Measurements from ENCODE around the gene RXRA.

DNA sequence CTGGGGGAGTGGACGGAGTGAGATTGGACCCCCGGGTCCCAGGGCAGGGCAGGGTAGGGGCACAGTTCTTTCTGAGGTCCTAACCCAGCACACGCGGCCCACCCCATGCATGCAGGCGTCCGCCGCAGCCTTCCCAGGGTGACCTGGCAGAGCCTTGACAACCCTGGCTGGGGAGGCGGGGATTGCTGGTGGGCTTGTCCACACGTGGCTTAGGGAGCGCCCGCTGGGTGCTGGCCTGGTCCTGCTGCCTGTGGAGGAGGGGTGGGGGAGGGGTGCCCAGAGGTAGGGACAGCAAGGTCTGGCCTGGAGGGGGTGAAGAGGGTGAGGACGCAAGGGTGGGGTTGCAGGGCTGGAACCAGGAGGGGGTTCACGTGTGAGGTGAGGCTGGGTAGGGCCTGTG lies 6.0 kb downstream of the RXRA start:
- TF ChIP-seq, protein P1, sequence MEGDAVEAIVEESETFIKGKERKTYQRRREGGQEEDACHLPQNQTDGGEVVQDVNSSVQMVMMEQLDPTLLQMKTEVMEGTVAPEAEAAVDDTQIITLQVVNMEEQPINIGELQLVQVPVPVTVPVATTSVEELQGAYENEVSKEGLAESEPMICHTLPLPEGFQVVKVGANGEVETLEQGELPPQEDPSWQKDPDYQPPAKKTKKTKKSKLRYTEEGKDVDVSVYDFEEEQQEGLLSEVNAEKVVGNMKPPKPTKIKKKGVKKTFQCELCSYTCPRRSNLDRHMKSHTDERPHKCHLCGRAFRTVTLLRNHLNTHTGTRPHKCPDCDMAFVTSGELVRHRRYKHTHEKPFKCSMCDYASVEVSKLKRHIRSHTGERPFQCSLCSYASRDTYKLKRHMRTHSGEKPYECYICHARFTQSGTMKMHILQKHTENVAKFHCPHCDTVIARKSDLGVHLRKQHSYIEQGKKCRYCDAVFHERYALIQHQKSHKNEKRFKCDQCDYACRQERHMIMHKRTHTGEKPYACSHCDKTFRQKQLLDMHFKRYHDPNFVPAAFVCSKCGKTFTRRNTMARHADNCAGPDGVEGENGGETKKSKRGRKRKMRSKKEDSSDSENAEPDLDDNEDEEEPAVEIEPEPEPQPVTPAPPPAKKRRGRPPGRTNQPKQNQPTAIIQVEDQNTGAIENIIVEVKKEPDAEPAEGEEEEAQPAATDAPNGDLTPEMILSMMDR (IDR thresholded peaks at IDR 0.05) = no peak
- no peak for TF ChIP-seq SIN3A (IDR thresholded peaks at IDR 0.05; ENCODE audit: borderline replicate concordance, low read depth, low read length)
- TF ChIP-seq, protein P2, sequence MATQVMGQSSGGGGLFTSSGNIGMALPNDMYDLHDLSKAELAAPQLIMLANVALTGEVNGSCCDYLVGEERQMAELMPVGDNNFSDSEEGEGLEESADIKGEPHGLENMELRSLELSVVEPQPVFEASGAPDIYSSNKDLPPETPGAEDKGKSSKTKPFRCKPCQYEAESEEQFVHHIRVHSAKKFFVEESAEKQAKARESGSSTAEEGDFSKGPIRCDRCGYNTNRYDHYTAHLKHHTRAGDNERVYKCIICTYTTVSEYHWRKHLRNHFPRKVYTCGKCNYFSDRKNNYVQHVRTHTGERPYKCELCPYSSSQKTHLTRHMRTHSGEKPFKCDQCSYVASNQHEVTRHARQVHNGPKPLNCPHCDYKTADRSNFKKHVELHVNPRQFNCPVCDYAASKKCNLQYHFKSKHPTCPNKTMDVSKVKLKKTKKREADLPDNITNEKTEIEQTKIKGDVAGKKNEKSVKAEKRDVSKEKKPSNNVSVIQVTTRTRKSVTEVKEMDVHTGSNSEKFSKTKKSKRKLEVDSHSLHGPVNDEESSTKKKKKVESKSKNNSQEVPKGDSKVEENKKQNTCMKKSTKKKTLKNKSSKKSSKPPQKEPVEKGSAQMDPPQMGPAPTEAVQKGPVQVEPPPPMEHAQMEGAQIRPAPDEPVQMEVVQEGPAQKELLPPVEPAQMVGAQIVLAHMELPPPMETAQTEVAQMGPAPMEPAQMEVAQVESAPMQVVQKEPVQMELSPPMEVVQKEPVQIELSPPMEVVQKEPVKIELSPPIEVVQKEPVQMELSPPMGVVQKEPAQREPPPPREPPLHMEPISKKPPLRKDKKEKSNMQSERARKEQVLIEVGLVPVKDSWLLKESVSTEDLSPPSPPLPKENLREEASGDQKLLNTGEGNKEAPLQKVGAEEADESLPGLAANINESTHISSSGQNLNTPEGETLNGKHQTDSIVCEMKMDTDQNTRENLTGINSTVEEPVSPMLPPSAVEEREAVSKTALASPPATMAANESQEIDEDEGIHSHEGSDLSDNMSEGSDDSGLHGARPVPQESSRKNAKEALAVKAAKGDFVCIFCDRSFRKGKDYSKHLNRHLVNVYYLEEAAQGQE (IDR thresholded peaks at IDR 0.05; ENCODE audit: low read depth, low read length) = no peak
- no peak for TF ChIP-seq POLR2AphosphoS5 (IDR thresholded peaks at IDR 0.05; ENCODE audit: low read depth, low read length)
- no peak for TF ChIP-seq MXI1 (IDR thresholded peaks at IDR 0.05; ENCODE audit: low read depth, low read length)
- TF ChIP-seq TAF1 (IDR thresholded peaks at IDR 0.05; ENCODE audit: borderline replicate concordance, low read depth, low read length) = no peak
- no peak for TF ChIP-seq EP300 (IDR thresholded peaks at IDR 0.05; ENCODE audit: borderline replicate concordance in 1 of 2, low read depth in 1 of 2, low read length in 1 of 2)
- no peak for TF ChIP-seq GATA2 (CRISPR knock-in tag; IDR thresholded peaks at IDR 0.05)
- TF ChIP-seq GABPA (IDR thresholded peaks at IDR 0.05; ENCODE audit: low read depth) = no peak
- no peak for TF ChIP-seq YY1 (IDR thresholded peaks at IDR 0.05; ENCODE audit: low read depth)
- TF ChIP-seq RFX5 (IDR thresholded peaks at IDR 0.05; ENCODE audit: low read length) = no peak
- TF ChIP-seq TEAD4 (IDR thresholded peaks at IDR 0.05; ENCODE audit: borderline replicate concordance, insufficient read depth) = no peak
